ENCODE results near the gene MOB1A. TPM values are rescaled to one million over a fixed set of nuclear protein-coding genes. Genes with fewer than 3 reads are reported as not detected.

The MOB1A gene
- total and polyA plus RNA-seq, 2 experiments from 2014 or later: 36.2 to 111 TPM

GRCh38 chr2:74198461-74199274 is 20.0 kb upstream of the MOB1A start, which contains the start of gene MTHFD2:
Gene MTHFD2 (plus strand): TSS chr2:74198615. CDS start chr2:74198642, 27 bp downstream.
- H3K36me3 ChIP-seq (ENCODE audit: insufficient read depth): peaks cover 24% of the 10 kb centered on the region
- peak; percentile 100 for DNase-seq (ENCODE audit: low spot score)
- H3K4me3 ChIP-seq: peak within 1 kb of the TSS; percentile 95
- H3K9me3 Mint-ChIP-seq: peaks cover 8% of the 10 kb centered on the region; the same call in 2 of the 3 replicates
- peak; percentile 99 for TF ChIP-seq POLR2AphosphoS5 (IDR thresholded peaks at IDR 0.05; ENCODE audit: low read depth)
- no peak for TF ChIP-seq ZNF331 (CRISPR knock-in tag; IDR thresholded peaks at IDR 0.05; ENCODE audit: low read depth)
- TF ChIP-seq, protein P1, sequence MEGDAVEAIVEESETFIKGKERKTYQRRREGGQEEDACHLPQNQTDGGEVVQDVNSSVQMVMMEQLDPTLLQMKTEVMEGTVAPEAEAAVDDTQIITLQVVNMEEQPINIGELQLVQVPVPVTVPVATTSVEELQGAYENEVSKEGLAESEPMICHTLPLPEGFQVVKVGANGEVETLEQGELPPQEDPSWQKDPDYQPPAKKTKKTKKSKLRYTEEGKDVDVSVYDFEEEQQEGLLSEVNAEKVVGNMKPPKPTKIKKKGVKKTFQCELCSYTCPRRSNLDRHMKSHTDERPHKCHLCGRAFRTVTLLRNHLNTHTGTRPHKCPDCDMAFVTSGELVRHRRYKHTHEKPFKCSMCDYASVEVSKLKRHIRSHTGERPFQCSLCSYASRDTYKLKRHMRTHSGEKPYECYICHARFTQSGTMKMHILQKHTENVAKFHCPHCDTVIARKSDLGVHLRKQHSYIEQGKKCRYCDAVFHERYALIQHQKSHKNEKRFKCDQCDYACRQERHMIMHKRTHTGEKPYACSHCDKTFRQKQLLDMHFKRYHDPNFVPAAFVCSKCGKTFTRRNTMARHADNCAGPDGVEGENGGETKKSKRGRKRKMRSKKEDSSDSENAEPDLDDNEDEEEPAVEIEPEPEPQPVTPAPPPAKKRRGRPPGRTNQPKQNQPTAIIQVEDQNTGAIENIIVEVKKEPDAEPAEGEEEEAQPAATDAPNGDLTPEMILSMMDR (conservative IDR thresholded peaks at IDR 0.05; ENCODE audit: low read depth in 2 of 2): peak; percentile 53 to 70
- TF ChIP-seq REST (IDR thresholded peaks at IDR 0.05; ENCODE audit: unreplicated experiment): peak; percentile 11
- no peak for TF ChIP-seq STAT1 (IDR thresholded peaks at IDR 0.05; ENCODE audit: unreplicated experiment)
- no peak for TF ChIP-seq NANOG (IDR thresholded peaks at IDR 0.05; ENCODE audit: borderline replicate concordance)
- no peak for TF ChIP-seq JUNB (IDR thresholded peaks at IDR 0.05; ENCODE audit: unreplicated experiment)
- no peak for TF ChIP-seq ZNF114 (CRISPR knock-in tag; IDR thresholded peaks at IDR 0.05)
- TF ChIP-seq ZNF462 (CRISPR knock-in tag; IDR thresholded peaks at IDR 0.05): no peak
- TF ChIP-seq CREB1 (CRISPR knock-in tag; IDR thresholded peaks at IDR 0.05; ENCODE audit: low read depth): no peak
- no peak for TF ChIP-seq EZH2 (IDR thresholded peaks at IDR 0.05; ENCODE audit: low read depth, unreplicated experiment)
- peak; percentile 53 for TF ChIP-seq ETS1 (IDR thresholded peaks at IDR 0.05)
- TF ChIP-seq EZH2phosphoT487 (IDR thresholded peaks at IDR 0.05; ENCODE audit: unreplicated experiment): no peak
- peak within 1 kb of the TSS; percentile 99 for H3K4me3 Mint-ChIP-seq
- peaks cover 52% of the 10 kb centered on the region for H3K79me2 ChIP-seq (replicated peaks; ENCODE audit: insufficient read depth)
- H3K4me2 ChIP-seq: peak within 1 kb of the TSS; percentile 86
- no peak within 1 kb of the TSS for H2AFZ ChIP-seq
- H3K27me3 ChIP-seq (ENCODE audit: insufficient read depth): no peaks in the 10 kb centered on the region
- peaks cover 35% of the 10 kb centered on the region for H3K4me1 ChIP-seq (ENCODE audit: insufficient read depth)
- H4K20me1 ChIP-seq (replicated peaks; ENCODE audit: insufficient read depth): peaks cover 45% of the 10 kb centered on the region
- H3K4me1 Mint-ChIP-seq: peaks cover 31% of the 10 kb centered on the region
- no peaks in the 10 kb centered on the region for H3K9me2 ChIP-seq (ENCODE audit: insufficient read depth)
- peak; percentile 88 for ATAC-seq
- H3K27me3 Mint-ChIP-seq (ENCODE audit: insufficient read depth, low read depth, poor library complexity): peaks cover 24% of the 10 kb centered on the region
- peaks cover 49% of the 10 kb centered on the region for H3K36me3 Mint-ChIP-seq (ENCODE audit: low read depth)
- peak within 1 kb of the TSS; percentile 98 for H3K27ac ChIP-seq (ENCODE audit: low read depth)
- peak within 1 kb of the TSS; percentile 100 for H3K27ac Mint-ChIP-seq
- H3F3A ChIP-seq (replicated peaks; ENCODE audit: low read depth): no peaks in the 10 kb centered on the region

Measured in GM23338 (cell line).